Gastrocnemius medialis (tissue), 4 donors: ENCODE measurements around the gene CAMTA1. TPM values are rescaled to one million over a fixed set of nuclear protein-coding genes. Genes with fewer than 3 reads are reported as not detected.

Source experiments
- ATAC-seq, 2 donors: fragments of 150-250 bp; one replicate each; pipeline ENCODE4 v1.9.1; 2016
- DNase-seq, 2 donors: peaks; one replicate each; pipeline ENCODE4 v3.0.0-alpha.2; 2019
- H3K27ac ChIP-seq, 4 donors: fragments of 200-600 bp; sonication (generic); 1 replicate in 1 of 4; 2 replicates in 3 of 4; pipeline ENCODE4 v1.5.1; 2016 to 2018; ENCODE audit warnings: mild to moderate bottlenecking in 2 of 4, moderate library complexity in 1 of 4
- H3K27me3 ChIP-seq, 3 donors: fragments of 200-600 bp; sonication (generic) in 2 of 3; 1 replicate in 1 of 3; 2 replicates in 2 of 3; pipeline versions ENCODE4 v1.5.1 to v1.6.0; 2016 to 2019; ENCODE audit warnings: mild to moderate bottlenecking in 1 of 3, moderate library complexity in 1 of 3
- H3K36me3 ChIP-seq, 2 donors: fragments of 200-600 bp; sonication (generic) in 1 of 2; one replicate each; pipeline ENCODE4 v1.5.1; 2017 to 2018
- H3K4me1 ChIP-seq, 2 donors: fragments of 200-600 bp; sonication (generic) in 1 of 2; one replicate each; pipeline ENCODE4 v1.5.1; 2016 to 2017; ENCODE audit warnings: mild to moderate bottlenecking in 2 of 2
- H3K4me3 ChIP-seq, 4 donors: fragments of 200-600 bp; sonication (generic) in 3 of 4; 1 replicate in 1 of 4; 2 replicates in 3 of 4; pipeline ENCODE4 v1.5.1; 2016 to 2019; ENCODE audit warnings: mild to moderate bottlenecking in 2 of 4
- H3K9me3 ChIP-seq, 3 donors: fragments of 200-600 bp; sonication (generic) in 2 of 3; 1 replicate in 1 of 3; 2 replicates in 2 of 3; pipeline ENCODE4 v1.5.1; 2016 to 2019
- POLR2A ChIP-seq, 2 donors: fragments of 450-650 bp; IDR thresholded peaks; one replicate each; pipeline ENCODE4 v1.6.1; 2017; ENCODE audit warnings: antibody characterized with exemption in 2 of 2, mild to moderate bottlenecking in 2 of 2, moderate library complexity in 2 of 2
- in situ Hi-C, 4 donors: fragments of 200-750 bp; cut with MboI; loops; one replicate each; pipeline versions ENCODE4 v1.15.0 to v1.8.0; 2017; ENCODE audit warnings: low sequenced_read_pairs in 4 of 4
- intact Hi-C: fragments of 100-400 bp; cut with DNase I; formaldehyde crosslinking; loops from one replicate; pipeline ENCODE4 v1.15.1; 2023; ENCODE audit warnings: low total_unique reads
- total RNA-seq, 4 donors: library from RNA; depleted of rRNA; stranded (reverse); fragments of >200 nt; gene quantifications; one replicate each; pipeline versions ENCODE4 v1.1.0 to v1.2.3, GENCODE V29; 2016
- TF ChIP-seq, protein P1 (sequence below), 5 experiments: fragments of 450-650 bp in 3 of 5; fragments of 200-600 bp in 2 of 5; sonication (generic) in 2 of 5; IDR thresholded peaks in 4 of 5; conservative IDR thresholded peaks in 1 of 5; 1 replicate in 4 of 5; 2 replicates in 1 of 5; pipeline ENCODE4 v1.5.1; 2016 to 2019; ENCODE audit warnings: antibody characterized with exemption in 5 of 5, mild to moderate bottlenecking in 3 of 5, moderate library complexity in 3 of 5

Gene CAMTA1
- total RNA-seq, 4 donors from 2014 or later: 60.5 to 113 (median 70.4) TPM

DNA sequence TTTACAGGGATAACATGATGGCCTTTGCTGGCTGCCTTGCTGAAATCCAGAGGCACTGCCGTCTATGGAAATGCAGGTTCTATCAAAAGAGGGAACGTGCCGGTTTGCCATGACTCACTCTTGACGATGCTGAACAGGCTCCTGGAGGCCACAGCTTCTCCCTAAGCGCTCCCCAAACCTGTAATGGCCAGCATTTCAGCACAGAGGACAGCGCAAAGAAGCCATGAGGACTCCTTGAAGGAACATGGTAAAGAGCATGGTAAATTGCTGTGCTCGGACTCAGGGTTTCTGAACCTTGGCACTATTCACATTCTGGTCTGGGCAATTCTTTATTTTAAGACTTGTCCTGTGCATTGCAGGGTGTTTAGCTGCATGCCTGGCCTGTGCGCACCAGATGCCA, 217.5 kb downstream of the CAMTA1 start:
- TF ChIP-seq POLR2A (IDR thresholded peaks at IDR 0.05): no peak
- TF ChIP-seq, protein P1, sequence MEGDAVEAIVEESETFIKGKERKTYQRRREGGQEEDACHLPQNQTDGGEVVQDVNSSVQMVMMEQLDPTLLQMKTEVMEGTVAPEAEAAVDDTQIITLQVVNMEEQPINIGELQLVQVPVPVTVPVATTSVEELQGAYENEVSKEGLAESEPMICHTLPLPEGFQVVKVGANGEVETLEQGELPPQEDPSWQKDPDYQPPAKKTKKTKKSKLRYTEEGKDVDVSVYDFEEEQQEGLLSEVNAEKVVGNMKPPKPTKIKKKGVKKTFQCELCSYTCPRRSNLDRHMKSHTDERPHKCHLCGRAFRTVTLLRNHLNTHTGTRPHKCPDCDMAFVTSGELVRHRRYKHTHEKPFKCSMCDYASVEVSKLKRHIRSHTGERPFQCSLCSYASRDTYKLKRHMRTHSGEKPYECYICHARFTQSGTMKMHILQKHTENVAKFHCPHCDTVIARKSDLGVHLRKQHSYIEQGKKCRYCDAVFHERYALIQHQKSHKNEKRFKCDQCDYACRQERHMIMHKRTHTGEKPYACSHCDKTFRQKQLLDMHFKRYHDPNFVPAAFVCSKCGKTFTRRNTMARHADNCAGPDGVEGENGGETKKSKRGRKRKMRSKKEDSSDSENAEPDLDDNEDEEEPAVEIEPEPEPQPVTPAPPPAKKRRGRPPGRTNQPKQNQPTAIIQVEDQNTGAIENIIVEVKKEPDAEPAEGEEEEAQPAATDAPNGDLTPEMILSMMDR (IDR thresholded peaks at IDR 0.05 in 4 of 5, conservative IDR thresholded peaks at IDR 0.05 in 1 of 5): no peak
- Histone ChIP-seq H3K27me3 (no peaks in the 10 kb centered on the region), H3K36me3 (no peaks in the 10 kb centered on the region), H3K4me1 (peaks cover 0 to 16% of the 10 kb centered on the region in 2 donors), H3K4me3 (no peak overlapping the region), H3K9me3 (no peaks in the 10 kb centered on the region), H3K27ac (no peak overlapping the region)
- in situ Hi-C loops: no loop called here
- ATAC-seq (no peak), DNase-seq (no peak)
- intact Hi-C loops: no loop called here

DNA sequence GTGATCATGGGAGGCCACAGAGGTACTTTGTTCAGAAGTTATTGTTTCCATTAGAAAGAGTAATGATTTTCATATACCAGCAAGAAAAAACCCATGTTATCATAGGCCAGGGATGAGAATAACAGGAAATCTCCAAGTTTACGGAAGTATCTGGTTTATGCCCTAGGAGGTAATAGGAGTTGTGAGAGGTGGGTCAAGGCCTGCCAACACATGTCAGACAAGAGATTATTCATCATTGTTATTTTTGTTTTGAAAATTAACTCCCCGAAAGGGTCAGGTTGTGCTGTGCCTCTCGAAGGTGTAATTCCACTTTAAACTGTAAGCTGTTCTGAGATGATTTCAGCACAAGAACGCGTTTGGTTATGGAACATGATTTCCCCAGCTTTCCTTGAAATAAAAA, 218.4 kb downstream of the CAMTA1 start:
- no peaks in the 10 kb centered on the region for H3K9me3 ChIP-seq
- DNase-seq (no peak), ATAC-seq (no peak)
- H3K4me3 ChIP-seq: no peak overlapping the region
- intact Hi-C loops (no loop called here), in situ Hi-C loops (no loop called here)
- H3K36me3 ChIP-seq: no peaks in the 10 kb centered on the region
- H3K27ac ChIP-seq: no peak overlapping the region
- H3K27me3 ChIP-seq: no peaks in the 10 kb centered on the region
- TF ChIP-seq POLR2A (IDR thresholded peaks at IDR 0.05): no peak
- TF ChIP-seq, protein P1 (IDR thresholded peaks at IDR 0.05 in 4 of 5, conservative IDR thresholded peaks at IDR 0.05 in 1 of 5): no peak
- peaks cover 0 to 16% of the 10 kb centered on the region in 2 donors for H3K4me1 ChIP-seq

DNA sequence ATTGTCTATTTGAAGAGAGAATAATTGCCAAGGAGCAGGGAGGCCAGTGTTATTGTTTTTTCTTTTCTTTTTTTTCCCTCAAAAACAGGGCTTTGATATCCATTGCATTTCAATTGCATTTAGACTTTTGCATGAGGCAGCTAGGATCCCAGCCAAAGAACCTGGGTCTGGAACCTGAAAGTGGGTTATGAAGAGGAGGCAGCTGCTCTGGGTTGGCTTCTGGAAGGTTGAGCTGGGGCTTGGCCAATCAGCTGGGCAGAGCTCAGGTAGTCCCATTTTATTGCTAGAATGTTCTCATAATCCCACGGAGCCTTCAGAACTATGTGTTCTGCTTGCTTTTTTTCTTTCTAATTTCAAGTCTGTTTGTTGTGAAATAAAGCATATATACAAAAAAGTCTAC, 218.9 kb downstream of the CAMTA1 start:
- no peak overlapping the region for H3K4me3 ChIP-seq
- H3K27me3 ChIP-seq: no peaks in the 10 kb centered on the region
- no peaks in the 10 kb centered on the region for H3K9me3 ChIP-seq
- intact Hi-C loops: no loop called here
- in situ Hi-C loops: no loop called here
- no peak for TF ChIP-seq POLR2A (IDR thresholded peaks at IDR 0.05)
- TF ChIP-seq, protein P1 (IDR thresholded peaks at IDR 0.05 in 4 of 5, conservative IDR thresholded peaks at IDR 0.05 in 1 of 5): no peak
- no peak for ATAC-seq
- no peak overlapping the region for H3K27ac ChIP-seq
- no peaks in the 10 kb centered on the region for H3K36me3 ChIP-seq
- H3K4me1 ChIP-seq: peaks cover 0 to 16% of the 10 kb centered on the region in 2 donors
- no peak for DNase-seq

- H3K4me1 ChIP-seq: peaks cover 0 to 16% of the 10 kb centered on the region in 2 donors
- in situ Hi-C loops: no loop called here
Measured at GRCh38 chr1:7005762-7006161, 220.5 kb downstream of the CAMTA1 start.

More at GRCh38 chr1:7005762-7006161, 220.5 kb downstream of the CAMTA1 start:
- Histone ChIP-seq H3K27me3 (no peaks in the 10 kb centered on the region), H3K27ac (no peak overlapping the region), H3K36me3 (no peaks in the 10 kb centered on the region), H3K9me3 (no peaks in the 10 kb centered on the region), H3K4me3 (no peak overlapping the region)
- intact Hi-C loops: no loop called here
- ATAC-seq: no peak
- no peak for DNase-seq
- no peak for TF ChIP-seq POLR2A (IDR thresholded peaks at IDR 0.05)
- TF ChIP-seq, protein P1 (IDR thresholded peaks at IDR 0.05 in 4 of 5, conservative IDR thresholded peaks at IDR 0.05 in 1 of 5): no peak
